Right lobe of liver (tissue), 6 donors: ENCODE data around the gene KLK15. TPM values are rescaled to one million over a fixed set of nuclear protein-coding genes. Genes with fewer than 3 reads are reported as not detected.
A peak's percentile ranks its signal among the peaks of the same experiment; 100 is the strongest.

Experiments
- ATAC-seq, 4 donors: fragments of 200-7000 bp; cut with Tn5 transposase; one replicate each; pipeline ENCODE4 v1.9.1; 2020; ENCODE audit warnings: mild to moderate bottlenecking in 4 of 4, moderate library complexity in 4 of 4
- DNase-seq, 3 donors: peaks; one replicate each; pipeline ENCODE4 v3.0.0-alpha.2; 2020
- H3K27ac ChIP-seq, 3 donors: fragments of 200-600 bp; one replicate each; pipeline ENCODE4 v1.8.0; 2022
- H3K27me3 ChIP-seq, 2 donors: fragments of 200-600 bp; one replicate each; pipeline ENCODE4 v1.8.0; 2022
- H3K36me3 ChIP-seq, 4 donors: fragments of 200-600 bp; sonication (generic) in 1 of 4; one replicate each; pipeline versions ENCODE4 v1.5.1 to v1.8.0; 2017 to 2022; ENCODE audit warnings: control low read depth in 1 of 4
- H3K4me1 ChIP-seq, 4 donors: fragments of 200-600 bp; sonication (generic) in 1 of 4; one replicate each; pipeline versions ENCODE4 v1.5.1 to v1.8.0; 2017 to 2022; ENCODE audit warnings: control low read depth in 1 of 4
- H3K4me3 ChIP-seq, 3 donors: fragments of 200-600 bp; one replicate each; pipeline ENCODE4 v1.8.0; 2022
- H3K9me3 ChIP-seq, 4 donors: fragments of 200-600 bp; sonication (generic) in 1 of 4; one replicate each; pipeline versions ENCODE4 v1.5.1 to v1.8.0; 2017 to 2022; ENCODE audit warnings: control low read depth in 1 of 4
- CTCF ChIP-seq, 4 donors: fragments of 200-600 bp in 3 of 4; fragments of 450-650 bp in 1 of 4; IDR thresholded peaks; one replicate each; pipeline versions ENCODE4 v1.5.1 to v1.8.0; 2016 to 2022; ENCODE audit warnings: antibody characterized with exemption in 4 of 4, mild to moderate bottlenecking in 2 of 4
- POLR2A ChIP-seq: fragments of 450-650 bp; IDR thresholded peaks from one replicate; pipeline ENCODE4 v1.6.1; 2017; ENCODE audit warnings: antibody characterized with exemption, mild to moderate bottlenecking
- WGBS: methylation state at CpG from one replicate; pipeline ENCODE4 v1.1.6; 2018; ENCODE audit warnings: low coverage, low lambda C conversion rate; ENCODE audit not compliant: insufficient coverage; ENCODE audit errors: missing lambda C conversion rate; 5-methylcytosine and 5-hydroxymethylcytosine counted together
- intact Hi-C, 2 donors: fragments of 100-400 bp; cut with DNase I; formaldehyde crosslinking; loops; one replicate each; pipeline versions ENCODE4 v1.11.2 to v1.14.1; 2022
- total RNA-seq, 6 experiments: library from RNA; depleted of rRNA in 2 of 6; stranded (reverse); fragments of >200 nt in 2 of 6; fragmentation: NEBNext Ultra II Directional in 3 of 6; extraction: Animal tissue kit (Norgen Biotek cat#: 25700) in 3 of 6; gene quantifications; one replicate each; pipeline versions ENCODE4 v1.1.0 to v1.2.4, GENCODE V29; 2016 to 2023
- donor health status: DM: no; HTN: yes; CAD: no.
- donor health status: DM: no; HTN: no; CAD: no.
- donor health status: DM: no; HTN: no; CAD: no.
- donor health status: DM: no; HTN: yes; CAD: no.
- donor health status: DM: no; HTN: yes; CAD: no.

The KLK15 gene
- total RNA-seq, 6 experiments from 2014 or later, result not detected

GRCh38 chr19:50820086-50820485 is 13.3 kb downstream of the KLK15 start:
- Histone ChIP-seq H3K27ac (no peak overlapping the region), H3K36me3 (no peaks in the 10 kb centered on the region), H3K4me3 (no peak overlapping the region), H3K9me3 (no peaks in the 10 kb centered on the region), H3K4me1 (peaks cover 0 to 4% (median 0%) of the 10 kb centered on the region in 4 donors), H3K27me3 (peaks cover 0 to 2% of the 10 kb centered on the region in 2 donors)
- ATAC-seq (no peak), DNase-seq (no peak)
- 3% methylated on average over 13 of the region's 15 CpGs for WGBS
- no peak for TF ChIP-seq CTCF (IDR thresholded peaks at IDR 0.05)
- TF ChIP-seq POLR2A, result no peak
- intact Hi-C loops, result no loop called here

GRCh38 chr19:50819636-50820035 is 13.7 kb downstream of the KLK15 start:
- Histone ChIP-seq H3K4me3 (no peak overlapping the region), H3K27ac (no peak overlapping the region), H3K9me3 (no peaks in the 10 kb centered on the region), H3K27me3 (peaks cover 0 to 2% of the 10 kb centered on the region in 2 donors), H3K36me3 (no peaks in the 10 kb centered on the region), H3K4me1 (peaks cover 0 to 4% (median 0%) of the 10 kb centered on the region in 4 donors)
- intact Hi-C loops, result no loop called here
- 15% methylated on average over 5 of the region's 8 CpGs for WGBS
- TF ChIP-seq CTCF (IDR thresholded peaks at IDR 0.05) (no peak), POLR2A (no peak)
- DNase-seq, result no peak
- no peak for ATAC-seq

- intact Hi-C loops, result no loop called here
- Histone ChIP-seq H3K27ac (no peak overlapping the region), H3K4me3 (no peak overlapping the region), H3K27me3 (peaks cover 0 to 2% of the 10 kb centered on the region in 2 donors), H3K9me3 (no peaks in the 10 kb centered on the region), H3K36me3 (no peaks in the 10 kb centered on the region), H3K4me1 (peaks cover 0 to 4% (median 0%) of the 10 kb centered on the region in 4 donors)
- 38% methylated on average over 4 of the region's 12 CpGs for WGBS
- no peak for TF ChIP-seq POLR2A
- ATAC-seq (no peak), DNase-seq (no peak)
These were observed 14.4 kb downstream of the KLK15 start for GRCh38 chr19:50818859-50819472.

- Histone ChIP-seq H3K27me3 (peaks cover 0 to 2% of the 10 kb centered on the region in 2 donors), H3K9me3 (no peaks in the 10 kb centered on the region), H3K4me1 (peaks cover 0 to 4% (median 0%) of the 10 kb centered on the region in 4 donors), H3K27ac (no peak overlapping the region), H3K4me3 (no peak overlapping the region), H3K36me3 (no peaks in the 10 kb centered on the region)
- ATAC-seq (peak in 3 of 4 donors; percentile 17 to 35 (median 25)), DNase-seq (no peak)
- no peak for TF ChIP-seq POLR2A
- no peak for TF ChIP-seq CTCF (IDR thresholded peaks at IDR 0.05)
- WGBS, result 6% methylated on average over 14 of the region's 52 CpGs
- intact Hi-C loops, result no loop called here
These were observed 15.2 kb downstream of the KLK15 start for GRCh38 chr19:50817941-50818858.

- Histone ChIP-seq H3K4me3 (no peak overlapping the region), H3K36me3 (no peaks in the 10 kb centered on the region), H3K27me3 (peaks cover 0 to 2% of the 10 kb centered on the region in 2 donors), H3K4me1 (peaks cover 0 to 4% (median 0%) of the 10 kb centered on the region in 4 donors), H3K9me3 (no peaks in the 10 kb centered on the region), H3K27ac (no peak overlapping the region)
- DNase-seq, result no peak
- no peak for ATAC-seq
- TF ChIP-seq POLR2A (no peak), CTCF (IDR thresholded peaks at IDR 0.05) (no peak)
- WGBS, result 86% methylated on average over 1 of the region's 1 CpG
- intact Hi-C loops, result no loop called here
These were observed 17.9 kb downstream of the KLK15 start for GRCh38 chr19:50815439-50815838.
